ENCODE measurements around the gene FZD10.

FZD10 gene

DNA sequence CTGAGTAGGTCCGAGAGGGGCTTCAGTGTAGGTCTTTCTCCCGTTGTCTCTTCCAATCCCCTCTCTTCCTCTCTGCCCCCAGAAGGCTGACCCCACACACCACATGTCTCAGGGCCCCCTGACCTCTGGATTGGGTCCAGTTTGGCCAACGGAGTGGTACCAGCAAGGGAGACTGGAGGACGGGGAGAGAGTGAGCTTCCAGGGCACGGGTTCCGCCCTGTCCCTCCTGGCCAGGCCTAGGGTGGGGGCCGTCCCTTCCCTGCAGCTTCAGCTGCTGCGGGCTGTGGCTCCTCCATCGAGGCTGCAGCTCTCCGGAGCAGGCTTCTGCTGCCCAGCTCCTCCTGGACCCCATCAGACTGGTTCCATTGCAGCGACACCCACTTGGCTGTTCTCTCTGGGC lies 17.4 kb downstream of the FZD10 start:
- no peak for ATAC-seq
- TF ChIP-seq SNAI2 (CRISPR knock-in tag; IDR thresholded peaks at IDR 0.05) (no peak), ESRRG (CRISPR knock-in tag; IDR thresholded peaks at IDR 0.05) (no peak), ZC3H10 (CRISPR knock-in tag; IDR thresholded peaks at IDR 0.05) (no peak), ARNTL (CRISPR knock-in tag; IDR thresholded peaks at IDR 0.05; ENCODE audit: borderline replicate concordance, low read depth) (no peak), CSDC2 (CRISPR knock-in tag; IDR thresholded peaks at IDR 0.05) (no peak), TCF4 (CRISPR knock-in tag; IDR thresholded peaks at IDR 0.05; ENCODE audit: borderline replicate concordance) (no peak), TOX (CRISPR knock-in tag; IDR thresholded peaks at IDR 0.05; ENCODE audit: borderline replicate concordance) (no peak), TSHZ2 (CRISPR knock-in tag; IDR thresholded peaks at IDR 0.05) (no peak), ZFP30 (CRISPR knock-in tag; IDR thresholded peaks at IDR 0.05) (no peak), GLIS3 (CRISPR knock-in tag; IDR thresholded peaks at IDR 0.05) (no peak), ZNF70 (CRISPR knock-in tag; IDR thresholded peaks at IDR 0.05) (no peak), BACH2 (CRISPR knock-in tag; IDR thresholded peaks at IDR 0.05; ENCODE audit: borderline replicate concordance) (no peak), OSR1 (CRISPR knock-in tag; IDR thresholded peaks at IDR 0.05) (no peak)
- TF ChIP-seq, protein P1, sequence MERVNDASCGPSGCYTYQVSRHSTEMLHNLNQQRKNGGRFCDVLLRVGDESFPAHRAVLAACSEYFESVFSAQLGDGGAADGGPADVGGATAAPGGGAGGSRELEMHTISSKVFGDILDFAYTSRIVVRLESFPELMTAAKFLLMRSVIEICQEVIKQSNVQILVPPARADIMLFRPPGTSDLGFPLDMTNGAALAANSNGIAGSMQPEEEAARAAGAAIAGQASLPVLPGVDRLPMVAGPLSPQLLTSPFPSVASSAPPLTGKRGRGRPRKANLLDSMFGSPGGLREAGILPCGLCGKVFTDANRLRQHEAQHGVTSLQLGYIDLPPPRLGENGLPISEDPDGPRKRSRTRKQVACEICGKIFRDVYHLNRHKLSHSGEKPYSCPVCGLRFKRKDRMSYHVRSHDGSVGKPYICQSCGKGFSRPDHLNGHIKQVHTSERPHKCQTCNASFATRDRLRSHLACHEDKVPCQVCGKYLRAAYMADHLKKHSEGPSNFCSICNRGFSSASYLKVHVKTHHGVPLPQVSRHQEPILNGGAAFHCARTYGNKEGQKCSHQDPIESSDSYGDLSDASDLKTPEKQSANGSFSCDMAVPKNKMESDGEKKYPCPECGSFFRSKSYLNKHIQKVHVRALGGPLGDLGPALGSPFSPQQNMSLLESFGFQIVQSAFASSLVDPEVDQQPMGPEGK (CRISPR knock-in tag; IDR thresholded peaks at IDR 0.05; ENCODE audit: borderline replicate concordance), result no peak

- TF ChIP-seq, protein P1 (CRISPR knock-in tag; IDR thresholded peaks at IDR 0.05; ENCODE audit: borderline replicate concordance), result no peak
- TF ChIP-seq ZFP3 (CRISPR knock-in tag; IDR thresholded peaks at IDR 0.05), result no peak
- no peak for TF ChIP-seq ZNF8 (CRISPR knock-in tag; IDR thresholded peaks at IDR 0.05)
- TF ChIP-seq RARB (CRISPR knock-in tag; IDR thresholded peaks at IDR 0.05), result no peak
- no peak for TF ChIP-seq TCF4 (CRISPR knock-in tag; IDR thresholded peaks at IDR 0.05; ENCODE audit: borderline replicate concordance)
- TF ChIP-seq POU6F1 (CRISPR knock-in tag; IDR thresholded peaks at IDR 0.05; ENCODE audit: borderline replicate concordance, low read depth), result no peak
- TF ChIP-seq ESRRG (CRISPR knock-in tag; IDR thresholded peaks at IDR 0.05), result no peak
- no peak for TF ChIP-seq GLIS3 (CRISPR knock-in tag; IDR thresholded peaks at IDR 0.05)
- TF ChIP-seq ZFP30 (CRISPR knock-in tag; IDR thresholded peaks at IDR 0.05), result no peak
- TF ChIP-seq TSHZ2 (CRISPR knock-in tag; IDR thresholded peaks at IDR 0.05), result no peak
- TF ChIP-seq ZNF565 (CRISPR knock-in tag; conservative IDR thresholded peaks at IDR 0.05; ENCODE audit: low read depth), result no peak
- no peak for ATAC-seq
Observed at GRCh38 chr12:130181211-130181610, 18.9 kb downstream of the FZD10 start.

Measured in SK-N-SH treated with all-trans-retinoic acid at 6 μM for 48 hours (cell line).